Measurements from ENCODE around the gene TREML4. TPM values are rescaled to one million over a fixed set of nuclear protein-coding genes. Genes with fewer than 3 reads are reported as not detected.
"Not testable (repeated sequence)": the region's sequence is repeated elsewhere in the genome, so short reads cannot be mapped to it uniquely, and the experiment has no call there.

TREML4 gene
- total RNA-seq, 1 experiment from 2014 or later: not detected

- Histone ChIP-seq H3K36me3 (replicated peaks; ENCODE audit: control insufficient read depth, insufficient read depth, low read length) (no peaks in the 10 kb centered on the region), H3K27me3 (ENCODE audit: control insufficient read depth, insufficient read depth, low read length) (no peaks in the 10 kb centered on the region), H3K4me3 (ENCODE audit: insufficient read depth, low read depth, low read length) (no peak overlapping the region)
- DNase-seq: no peak
Observed at GRCh38 chr6:41222513-41222912, 5.6 kb upstream of the TREML4 start.

GRCh38 chr6:41224800-41225199 lies 3.3 kb upstream of the TREML4 start:
- Histone ChIP-seq H3K36me3 (replicated peaks; ENCODE audit: control insufficient read depth, insufficient read depth, low read length) (no peaks in the 10 kb centered on the region), H3K27me3 (ENCODE audit: control insufficient read depth, insufficient read depth, low read length) (no peaks in the 10 kb centered on the region), H3K4me3 (ENCODE audit: insufficient read depth, low read depth, low read length) (no peak overlapping the region)
- DNase-seq: no peak

GRCh38 chr6:41226752-41227151 lies 1.4 kb upstream of the TREML4 start:
- DNase-seq: no peak
- H3K36me3 ChIP-seq (replicated peaks; ENCODE audit: control insufficient read depth, insufficient read depth, low read length): no peaks in the 10 kb centered on the region

GRCh38 chr6:41228616-41229015 lies 467 bp downstream of the TREML4 start:
- Histone ChIP-seq H3K27me3 (ENCODE audit: control insufficient read depth, insufficient read depth, low read length) (no peaks in the 10 kb centered on the region), H3K4me3 (ENCODE audit: insufficient read depth, low read depth, low read length) (no peak overlapping the region), H3K36me3 (replicated peaks; ENCODE audit: control insufficient read depth, insufficient read depth, low read length) (no peaks in the 10 kb centered on the region)
- DNase-seq: peak; percentile 48

More at GRCh38 chr6:41226752-41227151, 1.4 kb upstream of the TREML4 start:
- H3K27me3 ChIP-seq (ENCODE audit: control insufficient read depth, insufficient read depth, low read length): no peaks in the 10 kb centered on the region
- no peak overlapping the region for H3K4me3 ChIP-seq (ENCODE audit: insufficient read depth, low read depth, low read length)

GRCh38 chr6:41229721-41230120 lies 1.6 kb downstream of the TREML4 start:
- DNase-seq: no peak
- Histone ChIP-seq H3K4me3 (ENCODE audit: insufficient read depth, low read depth, low read length) (no peak overlapping the region), H3K27me3 (ENCODE audit: control insufficient read depth, insufficient read depth, low read length) (no peaks in the 10 kb centered on the region), H3K36me3 (replicated peaks; ENCODE audit: control insufficient read depth, insufficient read depth, low read length) (no peaks in the 10 kb centered on the region)

GRCh38 chr6:41231246-41231645 lies 3.1 kb downstream of the TREML4 start:
- Histone ChIP-seq H3K27me3 (ENCODE audit: control insufficient read depth, insufficient read depth, low read length) (no peaks in the 10 kb centered on the region), H3K4me3 (ENCODE audit: insufficient read depth, low read depth, low read length) (no peak overlapping the region), H3K36me3 (replicated peaks; ENCODE audit: control insufficient read depth, insufficient read depth, low read length) (no peaks in the 10 kb centered on the region)
- DNase-seq: no peak

- no peak for DNase-seq
- H3K4me3 ChIP-seq (ENCODE audit: insufficient read depth, low read depth, low read length): no peak overlapping the region
Observed at GRCh38 chr6:41232667-41233066, 4.5 kb downstream of the TREML4 start.

GRCh38 chr6:41236276-41236675 lies 8.1 kb downstream of the TREML4 start:
- H3K4me3 ChIP-seq (ENCODE audit: insufficient read depth, low read depth, low read length): no peak overlapping the region
- DNase-seq: no peak
- peaks cover 6% of the 10 kb centered on the region for H3K27me3 ChIP-seq (ENCODE audit: control insufficient read depth, insufficient read depth, low read length)

More at GRCh38 chr6:41232667-41233066, 4.5 kb downstream of the TREML4 start:
- no peaks in the 10 kb centered on the region for H3K27me3 ChIP-seq (ENCODE audit: control insufficient read depth, insufficient read depth, low read length)
- no peaks in the 10 kb centered on the region for H3K36me3 ChIP-seq (replicated peaks; ENCODE audit: control insufficient read depth, insufficient read depth, low read length)

GRCh38 chr6:41237128-41237527 lies 9.0 kb downstream of the TREML4 start:
- no peak for DNase-seq
- Histone ChIP-seq H3K4me3 (ENCODE audit: insufficient read depth, low read depth, low read length) (no peak overlapping the region), H3K36me3 (replicated peaks; ENCODE audit: control insufficient read depth, insufficient read depth, low read length) (no peaks in the 10 kb centered on the region), H3K27me3 (ENCODE audit: control insufficient read depth, insufficient read depth, low read length) (peaks cover 6% of the 10 kb centered on the region)

More at GRCh38 chr6:41236276-41236675, 8.1 kb downstream of the TREML4 start:
- no peaks in the 10 kb centered on the region for H3K36me3 ChIP-seq (replicated peaks; ENCODE audit: control insufficient read depth, insufficient read depth, low read length)

GRCh38 chr6:41239467-41240159 lies 11.5 kb downstream of the TREML4 start:
- no peaks in the 10 kb centered on the region for H3K36me3 ChIP-seq (replicated peaks; ENCODE audit: control insufficient read depth, insufficient read depth, low read length)
- peak overlapping the region; percentile 45 for H3K4me3 ChIP-seq (ENCODE audit: insufficient read depth, low read depth, low read length)
- peak; percentile 77 for DNase-seq
- H3K27me3 ChIP-seq (ENCODE audit: control insufficient read depth, insufficient read depth, low read length): peaks cover 6% of the 10 kb centered on the region

- not testable (repeated sequence) for H3K36me3 ChIP-seq (replicated peaks; ENCODE audit: control insufficient read depth, insufficient read depth, low read length); H3K27me3 ChIP-seq (ENCODE audit: control insufficient read depth, insufficient read depth, low read length); H3K4me3 ChIP-seq (ENCODE audit: insufficient read depth, low read depth, low read length); DNase-seq
Observed at GRCh38 chr6:41246529-41246928, 18.4 kb downstream of the TREML4 start.

GRCh38 chr6:41247288-41247865 lies 19.2 kb downstream of the TREML4 start:
- Histone ChIP-seq H3K27me3 (ENCODE audit: control insufficient read depth, insufficient read depth, low read length) (no peaks in the 10 kb centered on the region), H3K4me3 (ENCODE audit: insufficient read depth, low read depth, low read length) (no peak overlapping the region), H3K36me3 (replicated peaks; ENCODE audit: control insufficient read depth, insufficient read depth, low read length) (no peaks in the 10 kb centered on the region)
- DNase-seq: no peak

GRCh38 chr6:41247882-41248705 lies 19.9 kb downstream of the TREML4 start:
- no peaks in the 10 kb centered on the region for H3K27me3 ChIP-seq (ENCODE audit: control insufficient read depth, insufficient read depth, low read length)
- no peak for DNase-seq
- H3K36me3 ChIP-seq (replicated peaks; ENCODE audit: control insufficient read depth, insufficient read depth, low read length): no peaks in the 10 kb centered on the region
- no peak overlapping the region for H3K4me3 ChIP-seq (ENCODE audit: insufficient read depth, low read depth, low read length)

GRCh38 chr6:41252401-41253169 lies 24.4 kb downstream of the TREML4 start:
- no peak for DNase-seq
- Histone ChIP-seq H3K27me3 (ENCODE audit: control insufficient read depth, insufficient read depth, low read length) (no peaks in the 10 kb centered on the region), H3K36me3 (replicated peaks; ENCODE audit: control insufficient read depth, insufficient read depth, low read length) (no peaks in the 10 kb centered on the region)

More at GRCh38 chr6:41252401-41253169, 24.4 kb downstream of the TREML4 start:
- H3K4me3 ChIP-seq (ENCODE audit: insufficient read depth, low read depth, low read length): no peak overlapping the region

All from H7 (cell line).